WTC11 (cell line): ENCODE data around the gene EHD4.

Experiments used
- ELF4 ChIP-seq: sonication (generic); formaldehyde crosslinking; IDR thresholded peaks from 2 replicates; pipeline ENCODE4 v1.8.1; 2022; ENCODE audit warnings: low read depth, mild to moderate bottlenecking, moderate library complexity, missing genetic modification reagents
- TP53 ChIP-seq: sonication (generic); formaldehyde crosslinking; IDR thresholded peaks from 2 replicates; pipeline ENCODE4 v1.8.1; 2023; ENCODE audit warnings: mild to moderate bottlenecking, missing genetic modification reagents

GRCh38 chr15:41994171-41994650 is 21.9 kb upstream of the EHD4 start:
- TF ChIP-seq ELF4 (CRISPR knock-in tag) (no peak), TP53 (CRISPR knock-in tag) (no peak)
